H1 (cell line): Measurements from ENCODE around the gene ISM1. TPM values are rescaled to one million over a fixed set of nuclear protein-coding genes. Genes with fewer than 3 reads are reported as not detected.

Source experiments
- RXRA ChIP-seq: IDR thresholded peaks from 2 replicates; pipeline ENCODE4 v1.6.1; 2011; ENCODE audit warnings: low read depth, mild to moderate bottlenecking, low read length, moderate library complexity; ENCODE audit not compliant: insufficient read depth
- polyA plus RNA-seq, 7 experiments: library from polyadenylated mRNA; depleted of rRNA in 3 of 7; stranded (reverse) in 5 of 7; unstranded in 2 of 7; fragments of >200 nt in 5 of 7; fragments of 200-250 nt in 2 of 7; gene quantifications; 1 replicate in 5 of 7; 2 replicates in 1 of 7; 4 replicates in 1 of 7; pipeline versions ENCODE4 v1.2.1 to v1.2.3, GENCODE V29; 2011 to 2013; ENCODE audit warnings: missing spikeins in 2 of 7, mixed read lengths in 2 of 7
- total RNA-seq: library from RNA; stranded (reverse); fragmentation: NEBNext Ultra II Directional; extraction: Animal tissue kit (Norgen Biotek cat#: 25700); gene quantifications from 2 replicates; pipeline ENCODE4 v1.2.1, GENCODE V29; 2021
- TF ChIP-seq, protein P1 (sequence below): fragments of 300-600 bp; sonication (generic); IDR thresholded peaks from 2 replicates; pipeline ENCODE4 v1.7.1; 2012; ENCODE audit warnings: low read length, moderate library complexity, mild to moderate bottlenecking, inconsistent platforms; ENCODE audit not compliant: insufficient replicate concordance

The ISM1 gene
- total and polyA plus RNA-seq, 2 of the 8 experiments (the other 6 are each of a cell fraction or from before 2014, with no cell fraction given) = 0.62 to 0.97 TPM

DNA sequence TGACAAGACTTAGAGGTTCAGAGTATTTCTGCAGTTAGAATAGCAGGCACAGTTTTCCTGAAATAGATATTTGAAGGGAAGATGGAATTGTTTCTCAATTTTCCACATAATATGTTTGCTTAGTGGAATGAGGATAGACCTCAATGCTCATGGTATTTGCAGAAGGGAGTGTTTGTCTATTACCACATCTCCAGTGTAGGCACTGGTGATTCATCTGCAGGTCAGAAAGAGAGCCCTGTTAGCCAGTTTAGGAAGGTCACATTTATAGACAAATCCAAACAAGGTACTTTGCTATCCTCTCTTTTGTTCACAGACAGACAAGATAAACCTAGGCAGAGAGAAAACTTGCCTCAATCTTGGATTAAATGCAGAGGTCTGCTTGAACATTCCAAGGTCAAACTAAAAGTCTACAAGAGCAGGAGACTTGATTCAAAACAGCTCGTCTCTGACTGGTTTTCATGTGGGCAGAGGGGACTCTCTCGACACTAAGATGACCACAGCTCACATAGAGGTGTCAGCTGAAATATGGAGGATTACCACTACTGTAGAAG lies 22.8 kb downstream of the ISM1 start (continued):
- TF ChIP-seq, protein P1, sequence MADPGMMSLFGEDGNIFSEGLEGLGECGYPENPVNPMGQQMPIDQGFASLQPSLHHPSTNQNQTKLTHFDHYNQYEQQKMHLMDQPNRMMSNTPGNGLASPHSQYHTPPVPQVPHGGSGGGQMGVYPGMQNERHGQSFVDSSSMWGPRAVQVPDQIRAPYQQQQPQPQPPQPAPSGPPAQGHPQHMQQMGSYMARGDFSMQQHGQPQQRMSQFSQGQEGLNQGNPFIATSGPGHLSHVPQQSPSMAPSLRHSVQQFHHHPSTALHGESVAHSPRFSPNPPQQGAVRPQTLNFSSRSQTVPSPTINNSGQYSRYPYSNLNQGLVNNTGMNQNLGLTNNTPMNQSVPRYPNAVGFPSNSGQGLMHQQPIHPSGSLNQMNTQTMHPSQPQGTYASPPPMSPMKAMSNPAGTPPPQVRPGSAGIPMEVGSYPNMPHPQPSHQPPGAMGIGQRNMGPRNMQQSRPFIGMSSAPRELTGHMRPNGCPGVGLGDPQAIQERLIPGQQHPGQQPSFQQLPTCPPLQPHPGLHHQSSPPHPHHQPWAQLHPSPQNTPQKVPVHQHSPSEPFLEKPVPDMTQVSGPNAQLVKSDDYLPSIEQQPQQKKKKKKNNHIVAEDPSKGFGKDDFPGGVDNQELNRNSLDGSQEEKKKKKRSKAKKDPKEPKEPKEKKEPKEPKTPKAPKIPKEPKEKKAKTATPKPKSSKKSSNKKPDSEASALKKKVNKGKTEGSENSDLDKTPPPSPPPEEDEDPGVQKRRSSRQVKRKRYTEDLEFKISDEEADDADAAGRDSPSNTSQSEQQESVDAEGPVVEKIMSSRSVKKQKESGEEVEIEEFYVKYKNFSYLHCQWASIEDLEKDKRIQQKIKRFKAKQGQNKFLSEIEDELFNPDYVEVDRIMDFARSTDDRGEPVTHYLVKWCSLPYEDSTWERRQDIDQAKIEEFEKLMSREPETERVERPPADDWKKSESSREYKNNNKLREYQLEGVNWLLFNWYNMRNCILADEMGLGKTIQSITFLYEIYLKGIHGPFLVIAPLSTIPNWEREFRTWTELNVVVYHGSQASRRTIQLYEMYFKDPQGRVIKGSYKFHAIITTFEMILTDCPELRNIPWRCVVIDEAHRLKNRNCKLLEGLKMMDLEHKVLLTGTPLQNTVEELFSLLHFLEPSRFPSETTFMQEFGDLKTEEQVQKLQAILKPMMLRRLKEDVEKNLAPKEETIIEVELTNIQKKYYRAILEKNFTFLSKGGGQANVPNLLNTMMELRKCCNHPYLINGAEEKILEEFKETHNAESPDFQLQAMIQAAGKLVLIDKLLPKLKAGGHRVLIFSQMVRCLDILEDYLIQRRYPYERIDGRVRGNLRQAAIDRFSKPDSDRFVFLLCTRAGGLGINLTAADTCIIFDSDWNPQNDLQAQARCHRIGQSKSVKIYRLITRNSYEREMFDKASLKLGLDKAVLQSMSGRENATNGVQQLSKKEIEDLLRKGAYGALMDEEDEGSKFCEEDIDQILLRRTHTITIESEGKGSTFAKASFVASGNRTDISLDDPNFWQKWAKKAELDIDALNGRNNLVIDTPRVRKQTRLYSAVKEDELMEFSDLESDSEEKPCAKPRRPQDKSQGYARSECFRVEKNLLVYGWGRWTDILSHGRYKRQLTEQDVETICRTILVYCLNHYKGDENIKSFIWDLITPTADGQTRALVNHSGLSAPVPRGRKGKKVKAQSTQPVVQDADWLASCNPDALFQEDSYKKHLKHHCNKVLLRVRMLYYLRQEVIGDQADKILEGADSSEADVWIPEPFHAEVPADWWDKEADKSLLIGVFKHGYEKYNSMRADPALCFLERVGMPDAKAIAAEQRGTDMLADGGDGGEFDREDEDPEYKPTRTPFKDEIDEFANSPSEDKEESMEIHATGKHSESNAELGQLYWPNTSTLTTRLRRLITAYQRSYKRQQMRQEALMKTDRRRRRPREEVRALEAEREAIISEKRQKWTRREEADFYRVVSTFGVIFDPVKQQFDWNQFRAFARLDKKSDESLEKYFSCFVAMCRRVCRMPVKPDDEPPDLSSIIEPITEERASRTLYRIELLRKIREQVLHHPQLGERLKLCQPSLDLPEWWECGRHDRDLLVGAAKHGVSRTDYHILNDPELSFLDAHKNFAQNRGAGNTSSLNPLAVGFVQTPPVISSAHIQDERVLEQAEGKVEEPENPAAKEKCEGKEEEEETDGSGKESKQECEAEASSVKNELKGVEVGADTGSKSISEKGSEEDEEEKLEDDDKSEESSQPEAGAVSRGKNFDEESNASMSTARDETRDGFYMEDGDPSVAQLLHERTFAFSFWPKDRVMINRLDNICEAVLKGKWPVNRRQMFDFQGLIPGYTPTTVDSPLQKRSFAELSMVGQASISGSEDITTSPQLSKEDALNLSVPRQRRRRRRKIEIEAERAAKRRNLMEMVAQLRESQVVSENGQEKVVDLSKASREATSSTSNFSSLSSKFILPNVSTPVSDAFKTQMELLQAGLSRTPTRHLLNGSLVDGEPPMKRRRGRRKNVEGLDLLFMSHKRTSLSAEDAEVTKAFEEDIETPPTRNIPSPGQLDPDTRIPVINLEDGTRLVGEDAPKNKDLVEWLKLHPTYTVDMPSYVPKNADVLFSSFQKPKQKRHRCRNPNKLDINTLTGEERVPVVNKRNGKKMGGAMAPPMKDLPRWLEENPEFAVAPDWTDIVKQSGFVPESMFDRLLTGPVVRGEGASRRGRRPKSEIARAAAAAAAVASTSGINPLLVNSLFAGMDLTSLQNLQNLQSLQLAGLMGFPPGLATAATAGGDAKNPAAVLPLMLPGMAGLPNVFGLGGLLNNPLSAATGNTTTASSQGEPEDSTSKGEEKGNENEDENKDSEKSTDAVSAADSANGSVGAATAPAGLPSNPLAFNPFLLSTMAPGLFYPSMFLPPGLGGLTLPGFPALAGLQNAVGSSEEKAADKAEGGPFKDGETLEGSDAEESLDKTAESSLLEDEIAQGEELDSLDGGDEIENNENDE = no peak
- TF ChIP-seq RXRA = no peak
